NCI-H2029 treated with DMSO at 0.1 percent for 48 hours (cell line): ENCODE results near the gene FOXD4L4.
"Not testable (repeated sequence)": the region's sequence is repeated elsewhere in the genome, so short reads cannot be mapped to it uniquely, and the experiment has no call there.

ENCODE experiments used
- DNase-seq: peaks from one replicate; lab custom pipeline; 2025; lab: John Stamatoyannopoulos, UW

The FOXD4L4 gene

GRCh38 chr9:65737096-65737564 lies at the start of gene FOXD4L4:
Gene FOXD4L4, plus strand, starts transcription at chr9:65737146. Its CDS starts 0 bp downstream, at chr9:65737146.
- not testable (repeated sequence) for DNase-seq

- DNase-seq, result not testable (repeated sequence)
Measured at GRCh38 chr9:65703550-65703949, 33.4 kb upstream of the FOXD4L4 start.

GRCh38 chr9:65714445-65714844 lies 22.5 kb upstream of the FOXD4L4 start:
- not testable (repeated sequence) for DNase-seq

- not testable (repeated sequence) for DNase-seq
Measured at GRCh38 chr9:65738133-65738532, 1.2 kb downstream of the FOXD4L4 start.
